Stimulated activated CD4-positive, alpha-beta T cell treated with anti-CD3 and anti-CD28 coated beads, TNF-alpha, amount 100 ng/mL, for 24 hours (primary cell): Measurements from ENCODE around the gene GLB1L3.

ENCODE experiments used
- DNase-seq, 3 experiments: peaks; one replicate each; pipeline ENCODE4 v3.0.0-alpha.2; 2020; ENCODE audit warnings: low read depth in 3 of 3

Gene GLB1L3

DNA sequence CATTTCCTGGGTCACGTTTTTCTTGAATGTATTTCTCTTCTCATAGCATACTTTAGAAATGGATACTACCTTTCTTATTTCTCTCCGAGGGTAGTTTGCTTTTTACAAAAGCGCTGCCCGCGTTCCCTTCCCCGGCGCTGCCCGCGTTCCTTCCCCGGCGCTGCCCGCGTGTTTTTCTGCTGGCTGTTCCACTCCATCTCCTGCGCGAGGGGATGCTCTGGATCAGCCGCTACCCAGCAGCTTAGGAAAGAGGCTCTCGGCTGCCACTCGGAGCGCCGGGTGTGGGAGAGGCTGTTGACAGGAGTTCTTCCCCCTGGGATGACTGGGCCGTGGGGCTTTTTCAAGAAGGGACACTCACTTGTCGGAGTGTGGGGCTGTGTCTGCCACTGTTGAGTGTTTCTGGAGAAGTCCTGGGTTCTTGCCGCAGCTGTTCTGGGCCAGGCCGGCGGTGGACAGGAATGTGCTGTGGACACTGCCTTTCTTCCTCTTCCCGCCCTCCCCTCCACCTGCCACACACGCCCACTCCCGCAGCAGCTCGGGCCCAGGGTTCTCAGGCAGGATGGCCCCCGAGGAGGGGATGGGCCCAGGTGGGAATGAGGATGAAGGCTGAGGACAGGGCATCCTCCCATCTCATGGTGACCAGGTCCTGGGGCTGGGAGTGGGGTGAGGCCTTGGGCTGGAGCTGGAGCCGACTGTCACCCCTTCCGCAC is 86.2 kb downstream of the GLB1L3 start:
- DNase-seq = no peak

DNA sequence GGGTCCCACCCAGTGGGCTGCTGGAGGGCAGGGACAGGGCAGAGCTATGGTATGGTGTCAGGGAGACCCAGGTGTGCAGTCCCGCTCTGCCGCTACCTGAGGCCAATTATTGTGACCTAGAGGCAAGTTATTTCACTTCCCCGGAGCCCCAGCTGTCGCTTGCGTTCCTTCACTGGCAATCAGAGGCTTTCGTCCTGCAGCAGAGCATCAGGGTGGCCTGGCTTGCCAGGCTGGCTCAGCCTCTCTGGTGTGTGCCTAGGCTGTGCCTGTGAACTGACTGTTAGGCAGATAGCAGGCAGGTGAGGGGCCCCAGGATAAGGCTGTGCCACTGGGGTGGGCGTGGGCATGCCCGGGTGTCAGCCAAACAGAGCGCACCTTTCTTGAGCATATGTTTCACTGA is 87.0 kb downstream of the GLB1L3 start:
- DNase-seq = no peak

DNA sequence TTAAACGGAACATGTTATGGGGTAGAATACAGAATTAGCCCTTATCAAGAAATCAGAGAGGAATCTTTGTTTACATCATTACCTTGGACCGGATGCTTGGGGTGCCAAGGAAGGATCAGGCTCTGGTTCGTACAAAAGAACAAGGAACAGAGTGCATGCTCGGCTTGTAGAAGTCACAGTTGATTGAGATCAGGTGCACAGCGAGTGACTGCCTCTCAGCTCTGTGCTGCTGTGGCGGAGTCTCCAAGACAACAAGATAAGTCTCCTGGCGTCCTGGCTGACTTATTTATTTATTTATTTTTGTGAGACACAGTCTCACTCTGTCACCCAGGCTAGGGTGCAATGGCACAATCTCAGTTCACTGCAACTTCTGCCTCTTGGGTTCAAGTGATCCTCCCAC is 87.4 kb downstream of the GLB1L3 start:
- no peak for DNase-seq

DNA sequence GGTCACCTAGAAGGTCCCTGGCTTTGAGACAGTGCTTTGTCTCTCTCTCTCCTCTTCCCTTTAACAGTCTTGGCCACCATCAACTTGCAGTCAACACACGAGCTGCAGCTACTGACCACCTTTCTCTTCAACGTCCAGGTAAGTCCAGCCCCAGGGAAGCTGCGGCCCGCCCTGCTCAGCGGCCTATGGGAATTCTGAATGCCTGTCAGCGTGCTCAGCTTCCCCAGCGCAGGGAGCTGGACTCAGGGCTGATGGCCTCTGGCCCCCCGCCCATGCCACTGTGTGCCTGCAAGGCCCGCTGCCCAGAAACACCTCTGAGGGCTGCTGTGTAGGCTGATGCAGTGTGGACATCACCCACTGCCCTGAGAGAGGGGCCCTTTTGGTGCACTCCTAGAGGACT is 88.1 kb downstream of the GLB1L3 start:
- no peak for DNase-seq

DNA sequence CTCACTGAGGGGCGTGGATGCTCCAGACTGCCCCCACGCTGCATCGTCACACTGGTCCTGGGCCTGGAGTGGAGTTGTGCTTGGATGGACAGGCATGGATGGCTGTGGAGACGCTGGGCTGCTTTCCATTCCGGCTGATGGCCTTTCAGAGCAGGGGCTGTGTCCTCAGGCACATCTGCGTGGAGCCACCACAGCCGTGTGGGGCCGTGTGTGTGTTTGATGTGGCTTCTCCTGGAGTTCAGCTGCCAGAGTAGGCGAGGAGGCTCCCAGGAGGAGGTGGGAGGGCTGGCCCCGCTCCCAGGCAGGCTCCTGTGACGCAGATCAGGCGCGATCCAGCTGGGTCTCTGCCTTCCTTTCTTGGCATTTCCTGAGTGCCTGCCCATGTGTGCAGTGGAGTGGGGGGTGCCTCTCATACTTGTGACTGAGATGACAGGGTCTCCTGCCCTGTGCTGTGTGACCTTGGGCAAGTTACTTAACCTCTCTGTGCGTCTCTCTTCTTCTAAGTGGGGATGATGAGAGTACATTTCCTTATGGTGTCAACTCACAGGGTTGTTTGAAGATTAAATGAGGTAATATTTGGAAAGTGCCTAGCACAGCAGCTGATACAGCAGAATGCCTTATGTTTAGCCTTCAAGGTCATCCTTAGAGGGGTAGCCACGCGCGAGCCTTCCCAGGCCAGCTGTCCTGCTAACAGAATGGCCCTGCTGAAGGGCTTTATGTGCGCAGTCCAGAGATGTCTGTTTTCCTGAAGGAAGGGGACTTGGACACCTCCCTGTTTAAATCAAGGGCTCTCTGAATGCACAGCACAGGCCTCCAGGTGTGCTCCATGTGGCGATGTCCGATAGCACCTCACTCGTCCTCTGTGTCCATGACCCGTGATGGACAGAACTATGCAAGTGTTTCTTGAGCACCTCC is 89.1 kb downstream of the GLB1L3 start:
- DNase-seq = no peak

DNA sequence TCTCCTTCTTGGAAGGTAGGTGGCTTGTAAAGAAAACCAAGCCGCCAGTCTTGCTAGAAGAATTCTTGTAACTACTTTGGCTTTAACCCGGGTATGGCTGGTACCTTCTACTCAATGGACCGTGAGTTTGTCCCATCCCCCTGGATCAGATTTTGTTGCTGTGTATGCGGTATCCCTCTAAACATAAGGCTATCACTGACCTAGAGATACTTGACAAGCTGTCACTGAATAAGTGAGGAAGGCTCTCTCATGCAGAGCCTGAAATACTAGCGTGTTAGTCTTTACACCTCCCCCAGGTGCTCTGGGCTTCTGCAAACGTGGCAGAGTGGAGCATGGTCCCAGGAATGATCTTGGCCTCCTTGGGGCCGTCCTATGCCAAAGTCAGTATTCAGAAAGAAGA is 90.1 kb downstream of the GLB1L3 start:
- no peak for DNase-seq

DNA sequence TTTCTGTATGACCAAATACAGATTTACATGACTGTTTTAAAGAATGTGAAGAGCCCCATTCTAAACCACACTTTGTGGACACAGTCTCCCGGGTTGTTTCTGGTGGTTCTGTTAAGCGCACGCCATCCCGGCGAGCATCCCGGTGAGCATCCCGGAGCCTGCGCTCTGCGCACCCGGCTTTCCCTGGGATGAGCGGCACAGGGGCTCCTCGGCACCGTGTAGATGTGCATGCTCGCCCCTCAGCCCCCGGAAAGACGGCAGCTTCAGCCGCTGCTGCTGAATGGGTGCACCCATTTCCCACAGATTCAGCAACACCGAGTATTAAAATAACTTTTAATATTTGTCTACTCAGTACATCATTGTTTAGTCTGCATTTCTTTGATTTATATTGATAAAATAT is 91.6 kb downstream of the GLB1L3 start:
- no peak for DNase-seq
